ENCODE measurements around the gene TXNDC2.

Gene TXNDC2

DNA sequence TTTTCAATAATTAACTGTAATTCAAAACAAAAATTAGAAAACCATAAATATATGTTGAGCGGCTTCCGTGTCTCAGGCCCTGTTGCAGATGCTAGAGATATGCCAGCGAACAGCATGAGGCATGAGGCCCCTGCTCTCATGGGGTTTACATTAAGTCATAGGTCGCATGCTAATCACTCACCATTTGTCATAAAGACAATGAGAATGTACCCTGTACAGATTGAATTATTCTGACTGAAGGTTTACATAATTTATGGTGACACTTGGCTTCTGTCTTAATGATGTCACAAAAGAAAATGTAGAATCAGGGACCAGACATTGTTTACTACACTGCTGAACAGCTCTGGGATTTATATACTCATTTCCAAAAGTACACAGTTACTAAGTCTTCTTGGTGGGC, 22.1 kb downstream of the TXNDC2 start:
- Histone ChIP-seq H2AK5ac (ENCODE audit: low read length, severe bottlenecking) (no peak overlapping the region), H3K27me3 (ENCODE audit: control insufficient read depth in 1 of 2, insufficient read depth in 1 of 2, low read length in 2 of 2) (peaks cover 0 to 4% of the 10 kb centered on the region in 2 experiments), H3K18ac (ENCODE audit: low read depth in 1 of 2, low read length in 2 of 2) (no peak overlapping the region), H3K14ac (ENCODE audit: low read length in 2 of 2) (no peak overlapping the region), H2BK5ac (ENCODE audit: low read depth, low read length, poor library complexity, severe bottlenecking) (no peak overlapping the region), H4K8ac (ENCODE audit: low read length) (no peak overlapping the region), H3K23ac (ENCODE audit: low read length in 2 of 2) (no peak overlapping the region), H3K4ac (ENCODE audit: low read depth in 1 of 2, low read length in 2 of 2) (no peak overlapping the region), H2AFZ (ENCODE audit: low read depth, low read length) (no peak overlapping the region), H2BK120ac (ENCODE audit: low read depth, low read length) (no peak overlapping the region), H2BK12ac (ENCODE audit: low read length in 2 of 2) (no peak overlapping the region), H3K4me3 (ENCODE audit: insufficient read depth in 1 of 2, low read depth in 1 of 2, low read length in 2 of 2) (no peak overlapping the region), H3K4me2 (ENCODE audit: low read length, poor library complexity, severe bottlenecking) (no peak overlapping the region), H3K4me1 (ENCODE audit: control insufficient read depth, insufficient read depth, low read depth, low read length) (peaks cover 7% of the 10 kb centered on the region), H3K9ac (ENCODE audit: low read length) (no peak overlapping the region), H3K79me1 (replicated peaks; ENCODE audit: low read length, poor library complexity, severe bottlenecking) (no peaks in the 10 kb centered on the region), H4K91ac (ENCODE audit: low read length) (no peak overlapping the region), H2BK15ac (ENCODE audit: low read depth, poor library complexity, severe bottlenecking) (no peak overlapping the region), H3K27ac (ENCODE audit: low read length, poor library complexity, severe bottlenecking) (no peak overlapping the region), H3K36me3 (ENCODE audit: control insufficient read depth in 1 of 2, insufficient read depth in 2 of 2, low read depth in 1 of 2, low read length in 2 of 2) (no peaks in the 10 kb centered on the region), H3K9me3 (ENCODE audit: control insufficient read depth, low read length) (no peaks in the 10 kb centered on the region)
- no peak for DNase-seq
- WGBS: 88% methylated on average over 3 of the region's 4 CpGs

GRCh38 chr18:9910071-9910470, 24.3 kb downstream of the TXNDC2 start:
- H2AFZ ChIP-seq (ENCODE audit: low read depth, low read length): no peak overlapping the region
- H3K79me1 ChIP-seq (replicated peaks; ENCODE audit: low read length, poor library complexity, severe bottlenecking): no peaks in the 10 kb centered on the region
- H2BK120ac ChIP-seq (ENCODE audit: low read depth, low read length): no peak overlapping the region
- H3K23ac ChIP-seq (ENCODE audit: low read length in 2 of 2): no peak overlapping the region
- no peaks in the 10 kb centered on the region for H3K9me3 ChIP-seq (ENCODE audit: control insufficient read depth, low read length)
- H2AK5ac ChIP-seq (ENCODE audit: low read length, severe bottlenecking): no peak overlapping the region
- no peak for DNase-seq
- H3K27ac ChIP-seq (ENCODE audit: low read length, poor library complexity, severe bottlenecking): no peak overlapping the region
- no peak overlapping the region for H4K8ac ChIP-seq (ENCODE audit: low read length)
- H3K4me1 ChIP-seq (ENCODE audit: control insufficient read depth, insufficient read depth, low read depth, low read length): peaks cover 7% of the 10 kb centered on the region
- no peak overlapping the region for H2BK15ac ChIP-seq (ENCODE audit: low read depth, poor library complexity, severe bottlenecking)
- H3K27me3 ChIP-seq (ENCODE audit: control insufficient read depth in 1 of 2, insufficient read depth in 1 of 2, low read length in 2 of 2): peaks cover 0 to 4% of the 10 kb centered on the region in 2 experiments
- no peak overlapping the region for H4K91ac ChIP-seq (ENCODE audit: low read length)
- no peak overlapping the region for H2BK5ac ChIP-seq (ENCODE audit: low read depth, low read length, poor library complexity, severe bottlenecking)
- H3K18ac ChIP-seq (ENCODE audit: low read depth in 1 of 2, low read length in 2 of 2): no peak overlapping the region
- H2BK12ac ChIP-seq (ENCODE audit: low read length in 2 of 2): no peak overlapping the region
- H3K36me3 ChIP-seq (ENCODE audit: control insufficient read depth in 1 of 2, insufficient read depth in 2 of 2, low read depth in 1 of 2, low read length in 2 of 2): no peaks in the 10 kb centered on the region
- no peak overlapping the region for H3K14ac ChIP-seq (ENCODE audit: low read length in 2 of 2)
- no peak overlapping the region for H3K4me2 ChIP-seq (ENCODE audit: low read length, poor library complexity, severe bottlenecking)
- no peak overlapping the region for H3K4me3 ChIP-seq (ENCODE audit: insufficient read depth in 1 of 2, low read depth in 1 of 2, low read length in 2 of 2)
- no peak overlapping the region for H3K4ac ChIP-seq (ENCODE audit: low read depth in 1 of 2, low read length in 2 of 2)
- H3K9ac ChIP-seq (ENCODE audit: low read length): no peak overlapping the region

DNA sequence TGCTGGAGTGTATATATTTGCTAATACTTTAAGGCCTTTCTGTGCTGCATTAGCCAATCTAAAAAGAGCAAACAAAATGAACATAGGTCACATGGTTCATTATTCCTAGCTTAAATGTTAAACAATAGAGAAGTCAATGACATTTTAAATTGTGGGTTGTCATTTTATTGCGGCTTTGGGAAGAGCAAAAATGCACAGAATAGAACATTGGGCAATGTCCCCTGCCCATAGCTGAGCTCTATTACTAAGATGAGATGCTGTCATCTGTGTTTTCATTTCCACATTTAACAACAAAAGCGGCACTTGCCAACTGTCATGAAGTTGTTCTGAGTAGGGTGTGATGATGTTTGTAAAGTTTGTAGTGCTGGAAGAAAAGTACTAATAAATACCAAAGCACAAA, 24.9 kb downstream of the TXNDC2 start:
- H3K23ac ChIP-seq (ENCODE audit: low read length in 2 of 2): no peak overlapping the region

GRCh38 chr18:9911226-9911625, 25.5 kb downstream of the TXNDC2 start:
- H3K27ac ChIP-seq (ENCODE audit: low read length, poor library complexity, severe bottlenecking): no peak overlapping the region
- no peak overlapping the region for H2AFZ ChIP-seq (ENCODE audit: low read depth, low read length)

More for the DNA sequence above, 24.9 kb downstream of the TXNDC2 start:
- DNase-seq: no peak
- Histone ChIP-seq H4K8ac (ENCODE audit: low read length) (no peak overlapping the region), H4K91ac (ENCODE audit: low read length) (no peak overlapping the region), H2BK120ac (ENCODE audit: low read depth, low read length) (no peak overlapping the region), H3K14ac (ENCODE audit: low read length in 2 of 2) (no peak overlapping the region), H3K36me3 (ENCODE audit: control insufficient read depth in 1 of 2, insufficient read depth in 2 of 2, low read depth in 1 of 2, low read length in 2 of 2) (no peaks in the 10 kb centered on the region), H3K79me1 (replicated peaks; ENCODE audit: low read length, poor library complexity, severe bottlenecking) (no peaks in the 10 kb centered on the region), H3K18ac (ENCODE audit: low read depth in 1 of 2, low read length in 2 of 2) (no peak overlapping the region), H2BK15ac (ENCODE audit: low read depth, poor library complexity, severe bottlenecking) (no peak overlapping the region), H3K27me3 (ENCODE audit: control insufficient read depth in 1 of 2, insufficient read depth in 1 of 2, low read length in 2 of 2) (peaks cover 0 to 4% of the 10 kb centered on the region in 2 experiments), H3K4me2 (ENCODE audit: low read length, poor library complexity, severe bottlenecking) (no peak overlapping the region), H2BK5ac (ENCODE audit: low read depth, low read length, poor library complexity, severe bottlenecking) (no peak overlapping the region), H3K4ac (ENCODE audit: low read depth in 1 of 2, low read length in 2 of 2) (no peak overlapping the region), H2BK12ac (ENCODE audit: low read length in 2 of 2) (no peak overlapping the region), H3K4me3 (ENCODE audit: insufficient read depth in 1 of 2, low read depth in 1 of 2, low read length in 2 of 2) (no peak overlapping the region), H2AFZ (ENCODE audit: low read depth, low read length) (no peak overlapping the region), H2AK5ac (ENCODE audit: low read length, severe bottlenecking) (no peak overlapping the region), H3K4me1 (ENCODE audit: control insufficient read depth, insufficient read depth, low read depth, low read length) (peaks cover 3% of the 10 kb centered on the region), H3K27ac (ENCODE audit: low read length, poor library complexity, severe bottlenecking) (no peak overlapping the region), H3K9ac (ENCODE audit: low read length) (no peak overlapping the region), H3K9me3 (ENCODE audit: control insufficient read depth, low read length) (no peaks in the 10 kb centered on the region)
- 100% methylated on average over 1 of the region's 2 CpGs for WGBS

More at GRCh38 chr18:9911226-9911625, 25.5 kb downstream of the TXNDC2 start:
- Histone ChIP-seq H3K4ac (ENCODE audit: low read depth in 1 of 2, low read length in 2 of 2) (no peak overlapping the region), H3K23ac (ENCODE audit: low read length in 2 of 2) (no peak overlapping the region), H2BK5ac (ENCODE audit: low read depth, low read length, poor library complexity, severe bottlenecking) (no peak overlapping the region), H3K4me3 (ENCODE audit: insufficient read depth in 1 of 2, low read depth in 1 of 2, low read length in 2 of 2) (no peak overlapping the region), H2BK120ac (ENCODE audit: low read depth, low read length) (no peak overlapping the region), H2AK5ac (ENCODE audit: low read length, severe bottlenecking) (no peak overlapping the region), H3K79me1 (replicated peaks; ENCODE audit: low read length, poor library complexity, severe bottlenecking) (no peaks in the 10 kb centered on the region), H3K9me3 (ENCODE audit: control insufficient read depth, low read length) (no peaks in the 10 kb centered on the region), H2BK15ac (ENCODE audit: low read depth, poor library complexity, severe bottlenecking) (no peak overlapping the region), H3K14ac (ENCODE audit: low read length in 2 of 2) (no peak overlapping the region), H3K9ac (ENCODE audit: low read length) (no peak overlapping the region), H3K4me1 (ENCODE audit: control insufficient read depth, insufficient read depth, low read depth, low read length) (no peaks in the 10 kb centered on the region), H4K8ac (ENCODE audit: low read length) (no peak overlapping the region), H2BK12ac (ENCODE audit: low read length in 2 of 2) (no peak overlapping the region), H4K91ac (ENCODE audit: low read length) (no peak overlapping the region), H3K27me3 (ENCODE audit: control insufficient read depth in 1 of 2, insufficient read depth in 1 of 2, low read length in 2 of 2) (peaks cover 0 to 4% of the 10 kb centered on the region in 2 experiments), H3K36me3 (ENCODE audit: control insufficient read depth in 1 of 2, insufficient read depth in 2 of 2, low read depth in 1 of 2, low read length in 2 of 2) (no peaks in the 10 kb centered on the region), H3K4me2 (ENCODE audit: low read length, poor library complexity, severe bottlenecking) (no peak overlapping the region), H3K18ac (ENCODE audit: low read depth in 1 of 2, low read length in 2 of 2) (no peak overlapping the region)
- no peak for DNase-seq
- WGBS: 94% methylated on average over 3 of the region's 5 CpGs

All from mesenchymal stem cell (in vitro differentiated cells and primary cell).